ENCODE data around the gene RAMP2.

The RAMP2 gene

DNA sequence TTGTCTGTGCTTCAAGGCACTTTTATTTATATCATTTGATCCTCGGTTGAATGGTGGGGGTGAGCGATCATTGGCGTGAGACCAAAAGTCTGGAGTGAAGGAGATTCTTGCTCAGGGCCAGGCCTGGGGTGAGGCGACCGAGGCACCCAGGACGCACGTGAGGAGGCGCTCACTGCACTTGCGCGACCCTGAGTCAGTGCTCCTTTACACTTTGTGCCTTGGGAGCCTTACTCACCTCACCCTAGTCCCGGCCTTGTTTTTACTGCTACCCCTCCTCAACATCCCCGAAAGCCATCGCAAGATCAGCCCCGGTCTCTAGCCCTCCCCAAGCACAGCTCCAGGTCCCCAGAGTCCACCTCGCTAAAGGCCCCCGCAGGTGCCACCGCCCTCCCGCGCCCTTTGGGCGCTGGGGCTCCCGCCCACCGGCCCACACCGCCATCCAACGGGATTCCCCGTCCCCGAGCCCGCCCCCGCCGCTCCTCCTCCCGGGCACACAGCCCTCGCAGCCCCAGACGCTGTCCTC is 16.7 kb upstream of the RAMP2 start:
- peak overlapping the region; percentile 62 for H3K4me3 ChIP-seq (ENCODE audit: low read depth, low read length)
- DNase-seq (ENCODE audit: low read depth) = no peak
- TF ChIP-seq, protein P1, sequence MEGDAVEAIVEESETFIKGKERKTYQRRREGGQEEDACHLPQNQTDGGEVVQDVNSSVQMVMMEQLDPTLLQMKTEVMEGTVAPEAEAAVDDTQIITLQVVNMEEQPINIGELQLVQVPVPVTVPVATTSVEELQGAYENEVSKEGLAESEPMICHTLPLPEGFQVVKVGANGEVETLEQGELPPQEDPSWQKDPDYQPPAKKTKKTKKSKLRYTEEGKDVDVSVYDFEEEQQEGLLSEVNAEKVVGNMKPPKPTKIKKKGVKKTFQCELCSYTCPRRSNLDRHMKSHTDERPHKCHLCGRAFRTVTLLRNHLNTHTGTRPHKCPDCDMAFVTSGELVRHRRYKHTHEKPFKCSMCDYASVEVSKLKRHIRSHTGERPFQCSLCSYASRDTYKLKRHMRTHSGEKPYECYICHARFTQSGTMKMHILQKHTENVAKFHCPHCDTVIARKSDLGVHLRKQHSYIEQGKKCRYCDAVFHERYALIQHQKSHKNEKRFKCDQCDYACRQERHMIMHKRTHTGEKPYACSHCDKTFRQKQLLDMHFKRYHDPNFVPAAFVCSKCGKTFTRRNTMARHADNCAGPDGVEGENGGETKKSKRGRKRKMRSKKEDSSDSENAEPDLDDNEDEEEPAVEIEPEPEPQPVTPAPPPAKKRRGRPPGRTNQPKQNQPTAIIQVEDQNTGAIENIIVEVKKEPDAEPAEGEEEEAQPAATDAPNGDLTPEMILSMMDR (IDR thresholded peaks at IDR 0.05; ENCODE audit: control insufficient read depth, extremely low read depth, insufficient read depth) = no peak

DNA sequence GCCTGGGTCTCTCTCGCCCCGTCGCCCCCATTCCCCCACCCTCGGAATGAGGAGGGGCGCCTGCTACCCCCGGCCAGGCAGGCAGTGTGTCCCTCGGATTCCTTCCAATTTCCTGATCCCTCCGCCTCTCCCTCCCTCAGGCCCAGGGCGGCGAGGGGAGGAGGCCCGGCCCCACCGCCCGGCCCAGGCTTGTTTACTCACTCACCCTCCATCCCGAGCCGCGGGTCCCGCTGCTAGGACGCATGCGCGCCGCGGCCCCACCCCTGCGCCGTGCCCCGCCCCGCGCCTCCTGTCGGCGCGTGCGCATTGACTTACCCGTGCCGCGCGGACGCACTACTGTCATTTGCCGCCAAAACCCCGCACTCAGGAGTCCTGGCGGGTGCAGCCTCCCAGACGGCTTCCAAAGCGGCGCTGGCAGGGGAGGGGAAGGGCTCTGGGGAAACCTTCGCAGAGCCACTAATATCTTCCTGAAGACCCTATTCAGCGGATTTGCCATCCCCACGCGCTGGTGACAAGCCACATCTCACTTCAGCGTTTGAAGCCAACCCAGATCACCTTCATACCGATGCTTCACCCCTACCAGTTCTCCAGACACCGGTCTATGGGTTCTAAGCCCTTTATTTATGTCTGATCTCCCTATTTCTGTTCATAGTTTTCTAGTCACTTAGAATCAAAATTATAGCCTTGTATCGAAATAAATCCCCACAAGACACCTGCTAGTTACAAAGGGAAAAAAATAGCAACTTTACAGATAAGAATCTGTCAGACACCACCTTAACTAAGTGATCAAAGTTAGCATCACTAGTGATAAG is 16.0 kb upstream of the RAMP2 start, which contains the start of gene EZH1:
Gene EZH1 (minus strand): TSS at position 235 of the 812 bp plus-strand sequence. CDS start 16,099 bp downstream, outside the sequence.
- peak within 1 kb of the TSS; percentile 62 for H3K4me3 ChIP-seq (ENCODE audit: low read depth, low read length)
- DNase-seq (ENCODE audit: low read depth) = peak; percentile 69
- TF ChIP-seq, protein P1 (IDR thresholded peaks at IDR 0.05; ENCODE audit: control insufficient read depth, extremely low read depth, insufficient read depth) = no peak

DNA sequence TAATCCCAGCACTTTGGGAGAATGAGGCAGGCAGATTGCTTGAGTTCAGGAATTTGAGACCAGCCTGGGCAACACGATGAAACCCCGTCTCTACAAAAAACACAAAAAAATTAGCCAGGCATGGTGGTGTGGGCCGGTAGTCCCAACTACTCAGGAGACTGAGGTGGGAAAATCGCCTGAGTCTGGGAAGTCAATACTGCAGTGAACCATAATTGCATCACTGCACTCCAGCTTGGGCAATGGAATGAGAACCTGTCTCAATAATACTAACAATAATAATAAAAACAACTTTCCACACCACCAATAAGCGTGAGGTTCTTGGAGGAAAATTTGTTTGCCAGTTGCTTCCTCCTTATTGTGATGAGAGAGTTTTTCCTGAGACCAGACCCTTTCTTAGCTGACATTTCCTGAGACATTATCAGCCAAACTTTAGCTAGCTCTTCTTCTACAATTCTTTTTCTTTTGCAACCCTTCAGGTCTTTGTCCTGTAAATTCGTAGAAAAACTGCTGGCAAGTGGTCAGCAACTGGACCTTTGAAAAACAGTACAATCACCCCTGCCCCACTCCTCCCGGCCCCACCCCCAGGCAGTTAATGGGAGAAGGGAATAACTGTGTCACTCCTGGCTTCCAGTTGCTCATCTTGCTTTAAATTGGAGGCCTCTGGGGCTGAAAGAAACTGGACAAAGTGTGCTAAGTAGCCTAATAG is 12.7 kb upstream of the RAMP2 start:
- DNase-seq (ENCODE audit: low read depth) = no peak
- TF ChIP-seq, protein P1 (IDR thresholded peaks at IDR 0.05; ENCODE audit: control insufficient read depth, extremely low read depth, insufficient read depth) = no peak
- H3K4me3 ChIP-seq (ENCODE audit: low read depth, low read length) = no peak overlapping the region

DNA sequence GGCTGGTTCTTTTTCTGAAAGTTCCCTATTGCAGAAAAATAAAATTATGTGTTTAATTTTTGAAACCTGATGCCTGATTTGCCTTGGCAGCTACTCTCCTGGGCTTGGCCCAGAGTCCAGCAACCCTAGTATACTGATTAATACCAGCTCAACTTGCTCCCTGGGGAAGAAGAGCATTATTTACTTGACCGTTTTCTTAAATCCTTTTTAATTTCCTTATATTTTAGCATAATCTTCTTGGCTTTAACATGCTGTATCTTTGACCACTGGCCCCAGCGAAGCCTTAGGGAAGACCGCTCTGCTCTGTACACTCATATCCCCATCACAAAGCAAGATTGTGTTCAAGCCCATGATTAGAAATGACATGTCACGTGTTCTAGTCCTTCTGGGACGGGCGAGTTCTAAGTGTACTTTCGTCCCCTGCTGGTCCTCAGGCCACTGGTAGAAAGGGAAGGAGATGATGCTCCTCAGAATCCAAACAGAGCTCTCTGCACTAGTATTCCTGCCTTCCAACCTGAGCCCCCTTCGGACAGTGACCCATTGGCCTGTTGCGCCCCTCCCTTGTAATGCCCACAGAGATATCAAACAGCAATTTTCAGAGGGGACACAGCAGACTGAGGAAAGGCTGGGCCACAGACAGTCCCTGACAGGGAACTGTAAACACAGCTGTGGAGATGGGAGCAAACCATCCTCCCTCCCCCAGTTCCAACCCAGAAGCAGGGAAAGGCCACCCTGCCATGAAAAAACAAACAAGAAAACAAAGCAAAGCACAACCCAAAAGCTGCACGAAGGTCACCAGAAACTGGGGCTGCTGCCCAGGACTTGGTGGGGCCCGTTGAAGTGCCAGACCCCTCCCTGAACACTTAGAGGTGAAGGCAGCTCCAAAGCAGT is 11.9 kb upstream of the RAMP2 start:
- H3K4me3 ChIP-seq (ENCODE audit: low read depth, low read length) = no peak overlapping the region
- TF ChIP-seq, protein P1 (IDR thresholded peaks at IDR 0.05; ENCODE audit: control insufficient read depth, extremely low read depth, insufficient read depth) = no peak
- no peak for DNase-seq (ENCODE audit: low read depth)

DNA sequence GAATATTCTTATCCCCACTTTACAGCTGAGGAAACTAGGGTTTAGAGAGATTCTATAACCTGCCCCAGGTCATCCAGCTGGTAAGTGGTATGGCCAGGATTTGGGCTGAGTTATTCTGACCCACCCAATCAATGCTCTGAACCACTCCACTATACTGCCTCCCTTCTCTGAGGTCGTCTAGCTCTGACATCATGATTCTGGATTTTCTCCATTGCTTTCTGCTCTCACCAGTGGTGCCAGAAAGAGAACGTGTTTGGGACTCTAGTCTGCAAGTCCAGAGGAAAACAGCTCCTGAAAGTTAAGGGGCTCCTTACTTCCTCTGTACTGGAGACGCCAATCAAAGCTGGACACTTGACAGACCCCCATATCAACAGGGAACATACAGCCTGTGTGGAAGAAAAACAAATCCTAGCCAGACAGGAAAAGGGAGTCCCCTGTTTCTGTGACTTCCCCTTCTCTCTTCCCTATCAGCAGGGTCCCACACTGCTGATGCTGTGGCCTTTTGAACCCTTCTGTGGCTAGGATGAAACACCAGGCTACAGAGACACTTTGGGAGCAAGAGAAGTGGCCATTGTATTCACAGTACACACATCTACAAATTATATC is 10.2 kb upstream of the RAMP2 start:
- TF ChIP-seq, protein P1 (IDR thresholded peaks at IDR 0.05; ENCODE audit: control insufficient read depth, extremely low read depth, insufficient read depth) = no peak
- DNase-seq (ENCODE audit: low read depth) = no peak
- no peak overlapping the region for H3K4me3 ChIP-seq (ENCODE audit: low read depth, low read length)

DNA sequence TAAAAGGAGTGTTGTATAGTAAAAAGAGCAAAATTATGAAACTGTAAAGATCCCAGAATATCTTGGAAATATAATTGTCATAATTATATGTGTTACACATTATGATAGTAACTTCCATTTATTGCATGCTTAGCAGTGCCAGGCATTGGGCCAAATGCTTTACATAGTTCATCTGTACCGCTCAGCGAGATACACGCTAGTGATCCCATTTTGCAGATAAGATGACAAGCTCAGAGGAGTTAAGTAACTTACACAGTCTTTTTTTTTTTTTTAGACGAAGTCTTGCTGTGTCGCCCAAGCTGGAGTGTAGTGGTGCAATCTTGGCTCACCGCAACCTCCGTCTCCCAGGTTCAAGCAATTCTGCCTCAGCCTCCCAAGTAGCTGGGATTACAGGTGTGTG is 9.4 kb upstream of the RAMP2 start:
- H3K4me3 ChIP-seq (ENCODE audit: low read depth, low read length) = no peak overlapping the region
- TF ChIP-seq, protein P1 (IDR thresholded peaks at IDR 0.05; ENCODE audit: control insufficient read depth, extremely low read depth, insufficient read depth) = no peak
- no peak for DNase-seq (ENCODE audit: low read depth)

Measured in LNCaP clone FGC (cell line).